ENCODE results near the gene HES5. TPM values are rescaled to one million over a fixed set of nuclear protein-coding genes. Genes with fewer than 3 reads are reported as not detected.

The HES5 gene
- total RNA-seq, 1 experiment from 2014 or later = not detected

DNA sequence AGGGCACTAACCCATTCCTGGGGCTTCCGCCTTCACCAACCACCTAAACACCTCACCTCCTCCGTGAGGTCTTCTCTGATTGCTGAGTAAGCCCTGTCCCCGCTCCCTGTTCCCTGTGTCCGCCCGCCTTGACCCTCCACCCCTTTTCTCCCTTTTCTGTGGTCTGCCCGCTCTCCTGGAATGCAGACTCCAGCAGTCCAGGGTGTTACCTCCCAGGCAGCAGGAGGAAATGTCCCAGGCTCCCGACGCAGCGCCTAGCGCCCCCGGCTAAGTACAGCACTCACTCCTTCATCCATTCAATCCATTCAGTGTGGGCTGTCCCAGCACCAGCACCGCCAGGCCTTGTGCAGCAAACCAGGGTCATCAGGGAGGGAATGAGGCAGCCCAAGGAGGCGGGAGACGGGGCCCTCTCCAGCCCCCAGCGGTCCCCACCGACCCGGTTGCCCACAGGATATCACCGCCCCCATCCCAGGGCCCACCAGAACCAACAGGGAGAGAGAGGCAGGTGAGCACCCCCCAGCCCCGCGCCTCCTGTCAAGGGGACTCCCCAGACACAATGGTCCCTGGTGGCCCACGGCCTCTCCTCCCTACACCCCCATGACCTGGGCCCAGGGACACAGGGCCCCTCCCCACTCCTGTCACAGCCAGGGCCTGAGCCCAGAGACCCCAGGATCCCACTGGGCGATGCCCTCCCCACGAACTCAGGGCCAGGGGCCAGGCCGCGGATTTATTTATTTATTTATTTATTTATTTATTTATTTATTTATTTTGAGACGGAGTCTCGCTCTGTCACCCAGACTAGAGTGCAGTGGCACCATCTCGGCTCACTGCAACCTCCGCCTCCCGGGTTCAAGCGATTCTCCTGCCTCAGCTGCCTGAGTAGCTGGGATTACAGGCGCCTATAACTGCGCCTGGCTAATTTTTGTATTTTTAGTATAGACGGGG lies 36.3 kb upstream of the HES5 start:
- H3K4me1 ChIP-seq (ENCODE audit: insufficient read depth, low read length) = no peaks in the 10 kb centered on the region
- no peaks in the 10 kb centered on the region; a peak in 1 of 5 replicates for H3K9me3 Mint-ChIP-seq
- no peak for TF ChIP-seq CTCF (conservative IDR thresholded peaks at IDR 0.05)
- H4K5ac ChIP-seq (ENCODE audit: insufficient read length, low read depth, low read length) = no peak overlapping the region
- H3K27me3 ChIP-seq (ENCODE audit: insufficient read depth, low read length) = no peaks in the 10 kb centered on the region
- no peaks in the 10 kb centered on the region for H3K23me2 ChIP-seq (ENCODE audit: insufficient read length, low read depth, low read length, poor library complexity, severe bottlenecking)
- peaks cover 0 to 6% of the 10 kb centered on the region in 2 experiments; a peak in 2 of 4 replicates for H3K4me1 Mint-ChIP-seq
- H3K9me3 ChIP-seq (ENCODE audit: control insufficient read depth, low read depth, low read length) = no peaks in the 10 kb centered on the region
- H2BK20ac ChIP-seq (ENCODE audit: low read depth, low read length, poor library complexity, severe bottlenecking) = no peak overlapping the region
- H4K20me1 ChIP-seq (ENCODE audit: control insufficient read depth, insufficient read depth, insufficient read length) = no peaks in the 10 kb centered on the region
- H3K36me3 Mint-ChIP-seq (ENCODE audit: insufficient read depth in 1 of 3, low read depth in 3 of 3) = no peaks in the 10 kb centered on the region
- no peak overlapping the region for H3K4me2 ChIP-seq (ENCODE audit: insufficient read depth, insufficient read length, low read length)
- H3K4ac ChIP-seq (ENCODE audit: low read depth, low read length) = no peak overlapping the region
- no peak overlapping the region for H3K27ac ChIP-seq (ENCODE audit: insufficient read length, low read depth, low read length)
- no peak overlapping the region for H2BK5ac ChIP-seq (ENCODE audit: insufficient read length, low read length)
- no peak overlapping the region for H3K27ac Mint-ChIP-seq
- H2BK15ac ChIP-seq (ENCODE audit: low read depth, low read length) = no peak overlapping the region
- H2AFZ ChIP-seq (ENCODE audit: low read length) = no peak overlapping the region
- no peak overlapping the region for H2BK12ac ChIP-seq (ENCODE audit: insufficient read length, low read depth, low read length)
- H2BK120ac ChIP-seq (ENCODE audit: low read depth, low read length, poor library complexity, severe bottlenecking) = no peak overlapping the region
- no peak overlapping the region for H3K9ac ChIP-seq (ENCODE audit: extremely low read depth, insufficient read length, low read length)
- H3K18ac ChIP-seq (ENCODE audit: insufficient read length, low read depth, low read length) = no peak overlapping the region
- peaks cover 6% of the 10 kb centered on the region for H3K27me3 Mint-ChIP-seq (ENCODE audit: low read depth)
- no CpG with 5 or more reads among the region's 34 CpGs for WGBS (ENCODE audit: extremely low coverage, insufficient read length, low lambda C conversion rate)
- no peak for DNase-seq
- H2AK5ac ChIP-seq (ENCODE audit: insufficient read length, low read length) = no peak overlapping the region
- no peak overlapping the region for H4K8ac ChIP-seq (replicated peaks; ENCODE audit: insufficient read length, low read depth, low read length)
- H4K91ac ChIP-seq (ENCODE audit: insufficient read length, low read depth, low read length) = no peak overlapping the region
- no peak overlapping the region for H3K23ac ChIP-seq (ENCODE audit: insufficient read length, low read depth, low read length)
- H3K79me2 ChIP-seq (ENCODE audit: insufficient read depth, low read length) = no peaks in the 10 kb centered on the region
- H3K79me1 ChIP-seq (ENCODE audit: insufficient read depth, low read depth, low read length, poor library complexity, severe bottlenecking) = no peaks in the 10 kb centered on the region
- no peak overlapping the region for H3K14ac ChIP-seq (ENCODE audit: insufficient read depth, low read length)
- no peak overlapping the region for H3K56ac ChIP-seq (ENCODE audit: insufficient read length, low read depth, low read length)
- no peak overlapping the region for H3K4me3 Mint-ChIP-seq
- no peak overlapping the region for H3T11ph ChIP-seq (ENCODE audit: low read length)
